DND-41 (cell line): ENCODE data around the gene MAN1A1.

Experiments
- EZH2 ChIP-seq: IDR thresholded peaks from 3 replicates; pipeline ENCODE4 v1.6.1; 2012; ENCODE audit warnings: borderline replicate concordance, low read depth, mild to moderate bottlenecking, moderate library complexity, low read length, inconsistent platforms; ENCODE audit not compliant: severe bottlenecking
- TF ChIP-seq, protein P1 (sequence below): IDR thresholded peaks from 2 replicates; pipeline ENCODE4 v1.5.1; 2012; ENCODE audit warnings: borderline replicate concordance, low read length, moderate library complexity, mild to moderate bottlenecking; ENCODE audit not compliant: poor library complexity, severe bottlenecking; ENCODE audit errors: extremely low read depth

DNA sequence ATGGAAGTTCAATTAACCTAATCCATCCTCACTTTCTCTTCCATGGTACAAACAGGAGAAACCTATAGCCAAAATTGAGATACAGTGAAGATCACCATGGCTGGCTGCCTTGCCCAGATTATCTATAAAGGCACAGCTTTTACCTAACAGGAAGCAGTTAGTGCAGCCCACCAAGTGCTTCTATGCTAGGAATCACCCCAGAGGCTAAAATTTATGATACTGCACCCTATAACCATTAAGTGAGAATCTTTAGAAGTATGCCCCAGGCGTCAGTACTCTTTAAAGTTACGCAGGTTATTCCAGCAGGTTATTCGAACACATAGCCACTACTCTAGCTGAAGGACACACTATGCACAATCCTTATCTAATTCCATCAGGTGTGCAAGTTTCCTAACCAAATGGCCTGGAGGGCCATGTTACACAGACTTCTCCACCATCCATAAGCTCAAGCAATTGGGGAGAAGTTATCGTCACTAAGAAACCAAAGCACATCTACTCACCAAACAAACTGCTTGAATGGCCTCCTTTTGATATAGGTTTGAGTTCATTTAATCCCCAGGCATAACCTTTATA is 43.1 kb downstream of the MAN1A1 start:
- TF ChIP-seq, protein P1, sequence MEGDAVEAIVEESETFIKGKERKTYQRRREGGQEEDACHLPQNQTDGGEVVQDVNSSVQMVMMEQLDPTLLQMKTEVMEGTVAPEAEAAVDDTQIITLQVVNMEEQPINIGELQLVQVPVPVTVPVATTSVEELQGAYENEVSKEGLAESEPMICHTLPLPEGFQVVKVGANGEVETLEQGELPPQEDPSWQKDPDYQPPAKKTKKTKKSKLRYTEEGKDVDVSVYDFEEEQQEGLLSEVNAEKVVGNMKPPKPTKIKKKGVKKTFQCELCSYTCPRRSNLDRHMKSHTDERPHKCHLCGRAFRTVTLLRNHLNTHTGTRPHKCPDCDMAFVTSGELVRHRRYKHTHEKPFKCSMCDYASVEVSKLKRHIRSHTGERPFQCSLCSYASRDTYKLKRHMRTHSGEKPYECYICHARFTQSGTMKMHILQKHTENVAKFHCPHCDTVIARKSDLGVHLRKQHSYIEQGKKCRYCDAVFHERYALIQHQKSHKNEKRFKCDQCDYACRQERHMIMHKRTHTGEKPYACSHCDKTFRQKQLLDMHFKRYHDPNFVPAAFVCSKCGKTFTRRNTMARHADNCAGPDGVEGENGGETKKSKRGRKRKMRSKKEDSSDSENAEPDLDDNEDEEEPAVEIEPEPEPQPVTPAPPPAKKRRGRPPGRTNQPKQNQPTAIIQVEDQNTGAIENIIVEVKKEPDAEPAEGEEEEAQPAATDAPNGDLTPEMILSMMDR: no peak
- TF ChIP-seq EZH2: no peak
